Neural crest cell (in vitro differentiated cells): Measurements from ENCODE around the gene EXOC4. TPM values are rescaled to one million over a fixed set of nuclear protein-coding genes. Genes with fewer than 3 reads are reported as not detected.

Experiments
- DNase-seq: peaks from one replicate; pipeline ENCODE4 v3.0.0; 2021; ENCODE audit warnings: low read depth, mixed read lengths, low spot score
- H3K27ac Mint-ChIP-seq: one replicate; pipeline ENCODE4 v1.8.0; 2021; ENCODE audit warnings: mild to moderate bottlenecking, mixed read lengths; ENCODE audit not compliant: unreplicated experiment
- H3K27me3 Mint-ChIP-seq: 2 replicates; pipeline ENCODE4 v1.8.0; 2021; ENCODE audit warnings: low read depth, mild to moderate bottlenecking, mixed read lengths
- H3K36me3 Mint-ChIP-seq: 2 replicates; pipeline ENCODE4 v1.8.0; 2021; ENCODE audit warnings: low read depth, mild to moderate bottlenecking, mixed read lengths
- H3K4me1 Mint-ChIP-seq: 2 replicates; pipeline ENCODE4 v1.8.0; 2021; ENCODE audit warnings: mixed read lengths
- H3K4me3 Mint-ChIP-seq: one replicate; pipeline ENCODE4 v1.8.0; 2021; ENCODE audit warnings: mild to moderate bottlenecking, mixed read lengths
- H3K9me3 Mint-ChIP-seq: 2 replicates; pipeline ENCODE4 v1.8.0; 2021; ENCODE audit warnings: mixed read lengths
- CTCF ChIP-seq: fragments of 200-600 bp; sonication (generic); conservative IDR thresholded peaks from 2 replicates; pipeline ENCODE4 v1.5.0; 2021; ENCODE audit warnings: antibody characterized with exemption, mild to moderate bottlenecking
- total RNA-seq: library from RNA; stranded (reverse); gene quantifications from 2 replicates; pipeline ENCODE4 v1.2.1, GENCODE V29; 2021

Gene EXOC4
- total RNA-seq, 1 donor from 2014 or later: 79.7 TPM

DNA sequence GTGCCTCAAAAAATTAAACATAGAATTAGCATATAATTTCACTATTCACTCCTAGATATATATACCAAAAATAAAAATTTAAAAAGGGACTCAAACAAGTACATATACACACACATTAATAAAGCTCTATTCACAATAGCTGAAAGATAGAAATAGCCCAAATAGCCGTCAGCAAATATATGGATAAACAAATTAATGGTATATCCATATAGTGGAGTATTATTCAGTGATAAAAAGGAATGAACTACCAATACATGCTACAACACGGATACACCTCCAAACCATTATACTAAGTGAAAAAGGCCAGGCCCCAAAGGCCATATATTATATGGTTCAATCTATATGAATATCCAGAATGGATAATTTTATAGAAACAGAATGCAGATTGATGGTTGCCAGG is 459.7 kb downstream of the EXOC4 start:
- DNase-seq: no peak
- Mint-ChIP-seq H3K27ac (no peak overlapping the region), H3K4me1 (no peaks in the 10 kb centered on the region), H3K36me3 (no peaks in the 10 kb centered on the region), H3K9me3 (peaks cover 2% of the 10 kb centered on the region), H3K4me3 (no peak overlapping the region), H3K27me3 (no peaks in the 10 kb centered on the region)
- TF ChIP-seq CTCF: no peak

DNA sequence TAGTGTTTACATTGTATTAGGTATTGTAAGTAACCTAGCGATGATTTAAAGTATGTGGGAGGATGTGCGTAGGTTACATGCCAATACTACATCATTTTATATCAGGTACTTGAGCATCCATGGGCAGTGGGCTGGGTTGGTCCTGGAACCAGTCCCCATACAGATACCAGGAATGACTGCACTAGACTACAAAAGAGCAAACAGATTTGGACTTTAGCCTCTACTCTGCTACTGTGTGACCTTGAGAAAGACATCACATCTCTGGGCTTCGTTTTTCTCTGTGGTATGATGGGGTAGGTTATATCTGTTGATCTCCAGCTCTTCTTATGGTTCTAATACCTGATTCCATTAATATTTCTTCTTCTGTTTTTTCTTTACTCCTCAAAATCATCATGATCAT is 461.8 kb downstream of the EXOC4 start:
- H3K9me3 Mint-ChIP-seq: peaks cover 9% of the 10 kb centered on the region
- H3K4me3 Mint-ChIP-seq: no peak overlapping the region
- H3K27me3 Mint-ChIP-seq: no peaks in the 10 kb centered on the region
- H3K36me3 Mint-ChIP-seq: peaks cover 6% of the 10 kb centered on the region
- DNase-seq: no peak
- TF ChIP-seq CTCF: no peak
- no peaks in the 10 kb centered on the region for H3K4me1 Mint-ChIP-seq
- H3K27ac Mint-ChIP-seq: no peak overlapping the region

GRCh38 chr7:133718131-133718530 is 465.3 kb downstream of the EXOC4 start:
- Mint-ChIP-seq H3K9me3 (peaks cover 9% of the 10 kb centered on the region), H3K27ac (no peak overlapping the region), H3K36me3 (peaks cover 9% of the 10 kb centered on the region), H3K27me3 (no peaks in the 10 kb centered on the region), H3K4me1 (no peaks in the 10 kb centered on the region), H3K4me3 (no peak overlapping the region)
- no peak for DNase-seq
- no peak for TF ChIP-seq CTCF

DNA sequence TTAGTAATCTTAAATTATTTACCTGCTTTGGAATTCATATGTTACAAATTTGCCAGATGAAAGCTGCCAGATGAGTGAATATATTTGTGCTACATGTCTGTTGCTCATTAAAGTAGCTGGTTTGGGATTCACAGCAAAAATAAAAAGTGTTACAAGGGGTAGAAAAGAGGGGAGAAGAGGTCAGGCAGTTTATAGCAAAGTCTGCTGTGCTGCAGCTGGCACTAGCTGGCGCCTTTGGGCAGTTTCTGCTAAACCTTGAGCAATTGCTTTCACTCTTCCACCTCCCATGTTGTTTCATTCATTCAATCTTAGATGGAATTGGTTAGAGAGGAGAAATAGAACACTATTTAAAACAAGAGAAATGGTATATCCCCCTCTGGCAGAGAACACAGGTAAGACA is 470.2 kb downstream of the EXOC4 start:
- Mint-ChIP-seq H3K27ac (no peak overlapping the region), H3K27me3 (no peaks in the 10 kb centered on the region), H3K4me1 (no peaks in the 10 kb centered on the region), H3K36me3 (peaks cover 5% of the 10 kb centered on the region), H3K4me3 (no peak overlapping the region), H3K9me3 (peaks cover 5% of the 10 kb centered on the region)
- no peak for TF ChIP-seq CTCF
- no peak for DNase-seq

DNA sequence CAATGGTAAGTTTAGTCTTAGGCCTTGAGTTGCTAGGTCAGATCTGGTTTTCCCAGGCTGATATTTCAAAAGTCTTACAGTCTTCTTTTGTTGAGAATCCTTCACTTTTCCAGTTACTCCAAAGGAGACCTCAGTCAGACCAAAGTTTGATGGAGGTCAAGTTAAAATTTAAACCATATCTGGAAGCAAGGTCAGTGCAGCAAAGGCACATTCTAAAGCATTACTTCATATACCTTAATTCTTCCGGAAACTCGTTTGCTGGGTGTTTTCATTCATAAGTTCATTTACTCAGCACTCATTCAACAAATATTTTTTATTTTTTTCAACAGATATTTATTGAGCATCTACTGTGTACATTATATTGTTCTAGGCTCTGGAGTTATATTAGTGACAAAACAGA is 471.3 kb downstream of the EXOC4 start:
- TF ChIP-seq CTCF: no peak
- H3K9me3 Mint-ChIP-seq: peaks cover under 1% of the 10 kb centered on the region
- H3K4me1 Mint-ChIP-seq: peaks cover 4% of the 10 kb centered on the region
- H3K27ac Mint-ChIP-seq: no peak overlapping the region
- peaks cover 4% of the 10 kb centered on the region for H3K36me3 Mint-ChIP-seq
- H3K4me3 Mint-ChIP-seq: no peak overlapping the region
- H3K27me3 Mint-ChIP-seq: no peaks in the 10 kb centered on the region
- no peak for DNase-seq

- TF ChIP-seq CTCF: no peak
- Mint-ChIP-seq H3K27ac (no peak overlapping the region), H3K4me1 (peaks cover 6% of the 10 kb centered on the region), H3K36me3 (peaks cover 3% of the 10 kb centered on the region), H3K27me3 (no peaks in the 10 kb centered on the region), H3K4me3 (no peak overlapping the region), H3K9me3 (no peaks in the 10 kb centered on the region)
- DNase-seq: no peak
Measured at GRCh38 chr7:133724694-133725093, 471.8 kb downstream of the EXOC4 start.
